Smooth muscle cell (in vitro differentiated cells): ENCODE results near the gene HM13. TPM values are rescaled to one million over a fixed set of nuclear protein-coding genes. Genes with fewer than 3 reads are reported as not detected.

ENCODE experiments used
- DNase-seq: peaks from one replicate; lab custom pipeline; 2025; ENCODE audit not compliant: unreplicated experiment; lab: John Stamatoyannopoulos, UW
- H2AFZ ChIP-seq: fragments of 200-600 bp; sonication (generic); 2 replicates; pipeline ENCODE4 v1.6.0; 2016; ENCODE audit warnings: antibody characterized with exemption, low read depth, mild to moderate bottlenecking
- H3F3A ChIP-seq: fragments of 200-600 bp; sonication (generic); 2 replicates; pipeline ENCODE4 v1.6.0; 2017; ENCODE audit warnings: antibody characterized with exemption, low read depth
- H3K27ac ChIP-seq: fragments of 200-600 bp; sonication (generic); 2 replicates; pipeline ENCODE4 v1.5.1; 2016; ENCODE audit warnings: low read depth, mild to moderate bottlenecking
- H3K27me3 ChIP-seq: fragments of 200-600 bp; sonication (generic); 2 replicates; pipeline ENCODE4 v1.6.1; 2016; ENCODE audit warnings: low read depth, mild to moderate bottlenecking
- H3K36me3 ChIP-seq: fragments of 200-600 bp; sonication (generic); 2 replicates; pipeline ENCODE4 v1.5.1; 2016; ENCODE audit warnings: low read depth
- H3K4me1 ChIP-seq: fragments of 200-600 bp; sonication (generic); 2 replicates; pipeline ENCODE4 v1.5.1; 2016; ENCODE audit warnings: low read depth
- H3K4me2 ChIP-seq: fragments of 200-600 bp; sonication (generic); 2 replicates; pipeline ENCODE4 v1.6.0; 2016; ENCODE audit warnings: mild to moderate bottlenecking
- H3K4me3 ChIP-seq: fragments of 200-600 bp; sonication (generic); 2 replicates; pipeline ENCODE4 v1.5.1; 2016; ENCODE audit warnings: mild to moderate bottlenecking
- H3K79me2 ChIP-seq: fragments of 200-600 bp; sonication (generic); 2 replicates; pipeline ENCODE4 v1.6.0; 2016; ENCODE audit warnings: low read depth, mild to moderate bottlenecking
- H3K9ac ChIP-seq: fragments of 200-600 bp; sonication (generic); 2 replicates; pipeline ENCODE4 v1.6.0; 2016; ENCODE audit warnings: low read depth
- H3K9me3 ChIP-seq: fragments of 200-600 bp; sonication (generic); replicated peaks from 2 replicates; pipeline ENCODE4 v1.5.1; 2016; ENCODE audit warnings: low read depth
- H4K20me1 ChIP-seq: fragments of 200-600 bp; sonication (generic); 2 replicates; pipeline ENCODE4 v1.6.0; 2016; ENCODE audit warnings: low read depth
- CTCF ChIP-seq: fragments of 200-600 bp; sonication (generic); IDR thresholded peaks from 2 replicates; pipeline ENCODE4 v1.5.1; 2017; ENCODE audit warnings: borderline replicate concordance, mild to moderate bottlenecking, antibody characterized with exemption; ENCODE audit not compliant: insufficient read depth, poor library complexity, severe bottlenecking
- WGBS: methylation state at CpG from one replicate; pipeline ENCODE4 v1.1.7; 2016; ENCODE audit warnings: low lambda C conversion rate; 5-methylcytosine and 5-hydroxymethylcytosine counted together
- polyA plus RNA-seq: library from polyadenylated mRNA; unstranded; fragments of >200 nt; fragmentation: Nextera tagmentation; extraction: Ambion mirVana; gene quantifications from 2 replicates; pipeline ENCODE4 v1.2.1, GENCODE V29; 2016
- total RNA-seq: library from RNA; depleted of rRNA; stranded (reverse); fragments of >200 nt; gene quantifications from 2 replicates; pipeline ENCODE4 v1.2.3, GENCODE V29; 2014

HM13 gene
- total and polyA plus RNA-seq, 2 experiments from 2014 or later: 210 to 336 TPM

- H3K9me3 ChIP-seq: no peaks in the 10 kb centered on the region
- H3K27ac ChIP-seq: no peak overlapping the region
- no peak overlapping the region for H3K4me3 ChIP-seq
- H2AFZ ChIP-seq: no peak overlapping the region
- H3K27me3 ChIP-seq: no peaks in the 10 kb centered on the region
- H4K20me1 ChIP-seq: peaks cover 92% of the 10 kb centered on the region
- H3K36me3 ChIP-seq: peaks cover 42% of the 10 kb centered on the region
- peaks cover 9% of the 10 kb centered on the region for H3F3A ChIP-seq
- no peaks in the 10 kb centered on the region for H3K4me1 ChIP-seq
- no peak overlapping the region for H3K9ac ChIP-seq
- H3K4me2 ChIP-seq: no peak overlapping the region
- no peak for DNase-seq
- no peak for TF ChIP-seq CTCF
- peaks cover 41% of the 10 kb centered on the region for H3K79me2 ChIP-seq
Observed at GRCh38 chr20:31535298-31535697, 21.1 kb downstream of the HM13 start.

- H3K9me3 ChIP-seq: no peaks in the 10 kb centered on the region
- H3K4me2 ChIP-seq: no peak overlapping the region
- H3F3A ChIP-seq: peaks cover 16% of the 10 kb centered on the region
- peaks cover 35% of the 10 kb centered on the region for H3K36me3 ChIP-seq
- DNase-seq: no peak
- H2AFZ ChIP-seq: no peak overlapping the region
- no peak overlapping the region for H3K4me3 ChIP-seq
- H3K4me1 ChIP-seq: no peaks in the 10 kb centered on the region
- peaks cover 33% of the 10 kb centered on the region for H3K79me2 ChIP-seq
- H3K9ac ChIP-seq: no peak overlapping the region
- no peaks in the 10 kb centered on the region for H3K27me3 ChIP-seq
- WGBS: 96% methylated on average over 5 of the region's 5 CpGs
- peaks cover 80% of the 10 kb centered on the region for H4K20me1 ChIP-seq
- no peak for TF ChIP-seq CTCF
- no peak overlapping the region for H3K27ac ChIP-seq
Observed at GRCh38 chr20:31536575-31536974, 22.3 kb downstream of the HM13 start.

- peaks cover 23% of the 10 kb centered on the region for H3F3A ChIP-seq
- no peak overlapping the region for H3K27ac ChIP-seq
- whole genome bisulfite sequencing: 95% methylated on average over 8 of the region's 8 CpGs
- no peaks in the 10 kb centered on the region for H3K9me3 ChIP-seq
- peaks cover 28% of the 10 kb centered on the region for H3K36me3 ChIP-seq
- no peak overlapping the region for H2AFZ ChIP-seq
- DNase-seq: no peak
- TF ChIP-seq CTCF: no peak
- H3K9ac ChIP-seq: no peak overlapping the region
- H3K4me3 ChIP-seq: no peak overlapping the region
- H3K4me2 ChIP-seq: no peak overlapping the region
- H3K4me1 ChIP-seq: peaks cover 6% of the 10 kb centered on the region
- no peaks in the 10 kb centered on the region for H3K27me3 ChIP-seq
- peaks cover 76% of the 10 kb centered on the region for H4K20me1 ChIP-seq
- peaks cover 26% of the 10 kb centered on the region for H3K79me2 ChIP-seq
Observed at GRCh38 chr20:31537116-31537871, 23.1 kb downstream of the HM13 start.

GRCh38 chr20:31537890-31538289, 23.6 kb downstream of the HM13 start:
- peaks cover 24% of the 10 kb centered on the region for H3K36me3 ChIP-seq

More at GRCh38 chr20:31537890-31538289, 23.6 kb downstream of the HM13 start:
- no peak for TF ChIP-seq CTCF
- Histone ChIP-seq H3K9ac (no peak overlapping the region), H3K9me3 (no peaks in the 10 kb centered on the region), H3K4me2 (no peak overlapping the region), H3K4me3 (no peak overlapping the region), H4K20me1 (peaks cover 76% of the 10 kb centered on the region), H3K4me1 (peaks cover 6% of the 10 kb centered on the region), H3K27ac (no peak overlapping the region), H3K27me3 (no peaks in the 10 kb centered on the region), H3K79me2 (peaks cover 22% of the 10 kb centered on the region), H3F3A (peaks cover 29% of the 10 kb centered on the region), H2AFZ (no peak overlapping the region)
- WGBS: 94% methylated on average over 4 of the region's 4 CpGs
- DNase-seq: no peak
